Activated CD4-positive, CD25-positive, alpha-beta regulatory T cell treated with anti-CD3 and anti-CD28 coated beads, Interleukin-2, amount 50 U/mL, for 24 hours (primary cell): Measurements from ENCODE around the gene CPNE4.
"Not testable (repeated sequence)": the region's sequence is repeated elsewhere in the genome, so short reads cannot be mapped to it uniquely, and the experiment has no call there.

Experiments
- ATAC-seq, 2 donors: fragments of 150-1000 bp; cut with Tn5 transposase; one replicate each; pipeline ENCODE4 v1.10.0; 2021; ENCODE audit warnings: mild to moderate bottlenecking in 1 of 2, moderate library complexity in 1 of 2

The CPNE4 gene

GRCh38 chr3:131957511-131957910, 77.3 kb downstream of the CPNE4 start:
- ATAC-seq, result no peak

GRCh38 chr3:131948806-131949205, 86.0 kb downstream of the CPNE4 start:
- no peak for ATAC-seq

GRCh38 chr3:131944676-131945075, 90.1 kb downstream of the CPNE4 start:
- no peak for ATAC-seq

- no peak for ATAC-seq
These were observed 101.1 kb downstream of the CPNE4 start for GRCh38 chr3:131933665-131934064.

- ATAC-seq, result no peak
These were observed 106.2 kb downstream of the CPNE4 start for GRCh38 chr3:131928593-131928992.

- ATAC-seq, result no peak
These were observed 109.2 kb downstream of the CPNE4 start for GRCh38 chr3:131925571-131925970.

GRCh38 chr3:131922356-131922755, 112.5 kb downstream of the CPNE4 start:
- ATAC-seq, result no peak

GRCh38 chr3:131917006-131917405, 117.8 kb downstream of the CPNE4 start:
- ATAC-seq, result no peak

GRCh38 chr3:131914090-131914691, 120.6 kb downstream of the CPNE4 start:
- ATAC-seq, result no peak

GRCh38 chr3:131912255-131912654, 122.6 kb downstream of the CPNE4 start:
- ATAC-seq, result no peak

- ATAC-seq, result no peak
These were observed 127.0 kb downstream of the CPNE4 start for GRCh38 chr3:131907796-131908195.

GRCh38 chr3:131903988-131904415, 130.8 kb downstream of the CPNE4 start:
- ATAC-seq, result no peak

GRCh38 chr3:131901686-131902085, 133.1 kb downstream of the CPNE4 start:
- no peak for ATAC-seq

- ATAC-seq, result no peak
These were observed 133.9 kb downstream of the CPNE4 start for GRCh38 chr3:131900891-131901290.

GRCh38 chr3:131899021-131899420, 135.8 kb downstream of the CPNE4 start:
- no peak for ATAC-seq

- no peak for ATAC-seq
These were observed 136.5 kb downstream of the CPNE4 start for GRCh38 chr3:131898346-131898745.

- no peak for ATAC-seq
These were observed 138.5 kb downstream of the CPNE4 start for GRCh38 chr3:131896285-131896684.

- ATAC-seq, result no peak
These were observed 139.0 kb downstream of the CPNE4 start for GRCh38 chr3:131895766-131896165.

- no peak for ATAC-seq
These were observed 142.5 kb downstream of the CPNE4 start for GRCh38 chr3:131892331-131892730.

- not testable (repeated sequence) for ATAC-seq
These were observed 148.9 kb downstream of the CPNE4 start for GRCh38 chr3:131885871-131886270.

GRCh38 chr3:131883711-131884407, 151.0 kb downstream of the CPNE4 start:
- ATAC-seq, result no peak

GRCh38 chr3:131883086-131883485, 151.7 kb downstream of the CPNE4 start:
- no peak for ATAC-seq

- ATAC-seq, result no peak
These were observed 153.0 kb downstream of the CPNE4 start for GRCh38 chr3:131881777-131882176.

- no peak for ATAC-seq
These were observed 153.9 kb downstream of the CPNE4 start for GRCh38 chr3:131880948-131881347.

- ATAC-seq, result no peak
These were observed 166.6 kb downstream of the CPNE4 start for GRCh38 chr3:131868203-131868602.
